ENCODE measurements around the gene CTDNEP1.

The CTDNEP1 gene

GRCh38 chr17:7292729-7293128 lies 41.2 kb upstream of the CTDNEP1 start:
- peak overlapping the region; percentile 100; the same call in 1 of the 2 replicates for H3K27ac ChIP-seq

GRCh38 chr17:7292194-7292593 lies 40.7 kb upstream of the CTDNEP1 start:
- no peak for TF ChIP-seq CTCF (IDR thresholded peaks at IDR 0.05)
- no peak for TF ChIP-seq ZFX (IDR thresholded peaks at IDR 0.05; ENCODE audit: borderline replicate concordance)
- no peak overlapping the region for H3K27ac ChIP-seq

More at GRCh38 chr17:7292729-7293128, 41.2 kb upstream of the CTDNEP1 start:
- TF ChIP-seq ZFX (IDR thresholded peaks at IDR 0.05; ENCODE audit: borderline replicate concordance) (no peak), CTCF (IDR thresholded peaks at IDR 0.05) (no peak)

GRCh38 chr17:7290685-7291084 lies 39.2 kb upstream of the CTDNEP1 start:
- H3K27ac ChIP-seq: no peak overlapping the region
- no peak for TF ChIP-seq ZFX (IDR thresholded peaks at IDR 0.05; ENCODE audit: borderline replicate concordance)
- no peak for TF ChIP-seq CTCF (IDR thresholded peaks at IDR 0.05)

- TF ChIP-seq ZFX (IDR thresholded peaks at IDR 0.05; ENCODE audit: borderline replicate concordance) (no peak), CTCF (IDR thresholded peaks at IDR 0.05) (no peak)
- no peak overlapping the region for H3K27ac ChIP-seq
Observed at GRCh38 chr17:7290166-7290565, 38.6 kb upstream of the CTDNEP1 start.

- no peak for TF ChIP-seq CTCF (IDR thresholded peaks at IDR 0.05)
- no peak for TF ChIP-seq ZFX (IDR thresholded peaks at IDR 0.05; ENCODE audit: borderline replicate concordance)
- H3K27ac ChIP-seq: no peak overlapping the region
Observed at GRCh38 chr17:7289256-7290032, 37.9 kb upstream of the CTDNEP1 start.

GRCh38 chr17:7285679-7286078 lies 34.1 kb upstream of the CTDNEP1 start:
- TF ChIP-seq ZFX (IDR thresholded peaks at IDR 0.05; ENCODE audit: borderline replicate concordance) (no peak), CTCF (IDR thresholded peaks at IDR 0.05) (no peak)
- no peak overlapping the region for H3K27ac ChIP-seq

GRCh38 chr17:7284911-7285310 lies 33.4 kb upstream of the CTDNEP1 start:
- no peak overlapping the region for H3K27ac ChIP-seq
- TF ChIP-seq CTCF (IDR thresholded peaks at IDR 0.05) (no peak), ZFX (IDR thresholded peaks at IDR 0.05; ENCODE audit: borderline replicate concordance) (no peak)
